GM18907 (cell line): ENCODE measurements around the gene SNX1.
"Not testable (repeated sequence)": the region's sequence is repeated elsewhere in the genome, so short reads cannot be mapped to it uniquely, and the experiment has no call there.

Experiments used
- ATAC-seq: cut with Tn5 transposase; IDR thresholded peaks from one replicate; pipeline ENCODE4 v1.9.1; 2021; ENCODE audit warnings: mild to moderate bottlenecking, moderate library complexity; ENCODE audit not compliant: unreplicated experiment

Gene SNX1

GRCh38 chr15:64112073-64112772 lies 16.4 kb downstream of the SNX1 start:
- no peak for ATAC-seq

- no peak for ATAC-seq
Observed at GRCh38 chr15:64112904-64113303, 17.1 kb downstream of the SNX1 start.

- ATAC-seq: no peak
Observed at GRCh38 chr15:64117759-64118487, 22.1 kb downstream of the SNX1 start.

GRCh38 chr15:64120322-64120721 lies 24.5 kb downstream of the SNX1 start:
- not testable (repeated sequence) for ATAC-seq

- no peak for ATAC-seq
Observed at GRCh38 chr15:64121614-64122013, 25.8 kb downstream of the SNX1 start.

GRCh38 chr15:64122444-64122843 lies 26.7 kb downstream of the SNX1 start:
- ATAC-seq: no peak

- no peak for ATAC-seq
Observed at GRCh38 chr15:64122936-64123351, 27.2 kb downstream of the SNX1 start.

GRCh38 chr15:64125978-64126377 lies 30.2 kb downstream of the SNX1 start:
- no peak for ATAC-seq

- ATAC-seq: no peak
Observed at GRCh38 chr15:64127521-64128270, 31.9 kb downstream of the SNX1 start.

GRCh38 chr15:64130159-64130558 lies 34.4 kb downstream of the SNX1 start:
- ATAC-seq: no peak

GRCh38 chr15:64131547-64131946 lies 35.8 kb downstream of the SNX1 start:
- no peak for ATAC-seq

- no peak for ATAC-seq
Observed at GRCh38 chr15:64132217-64132616, 36.4 kb downstream of the SNX1 start.

GRCh38 chr15:64133623-64134344 lies 38.0 kb downstream of the SNX1 start:
- ATAC-seq: no peak

- no peak for ATAC-seq
Observed at GRCh38 chr15:64134345-64134829, 38.6 kb downstream of the SNX1 start.

- no peak for ATAC-seq
Observed at GRCh38 chr15:64136347-64136746, 40.6 kb downstream of the SNX1 start.

- no peak for ATAC-seq
Observed at GRCh38 chr15:64137226-64137833, 41.5 kb downstream of the SNX1 start.

- ATAC-seq: no peak
Observed at GRCh38 chr15:64138331-64138941, 42.7 kb downstream of the SNX1 start.

GRCh38 chr15:64141798-64142512 lies 46.2 kb downstream of the SNX1 start:
- ATAC-seq: no peak

GRCh38 chr15:64143276-64143675 lies 47.5 kb downstream of the SNX1 start:
- no peak for ATAC-seq
